ENCODE results near the gene DNM3. TPM values are rescaled to one million over a fixed set of nuclear protein-coding genes. Genes with fewer than 3 reads are reported as not detected.

Gene DNM3
- total and polyA plus RNA-seq, 4 donors, result 2.6 to 16.2 (median 5.1) TPM; not detected in 1

DNA sequence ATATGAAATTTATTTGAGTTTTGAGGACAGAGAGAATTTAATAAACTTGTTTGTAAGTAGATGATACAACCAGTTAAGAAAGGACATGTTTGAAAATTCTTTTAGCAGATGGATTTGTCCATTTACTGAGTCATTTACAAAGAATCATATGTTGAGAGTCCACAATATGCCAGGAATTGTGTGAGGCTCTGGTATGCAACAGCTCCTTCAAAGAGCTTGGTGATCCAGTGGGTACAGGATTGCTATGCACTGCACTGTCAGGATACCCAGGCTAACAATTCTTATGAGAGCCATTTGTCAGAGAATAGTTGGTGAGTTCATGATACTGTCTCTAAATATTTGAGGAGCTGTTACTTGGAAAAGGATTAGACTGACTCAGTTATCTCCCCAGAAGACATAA is 11.0 kb downstream of the DNM3 start:
- Histone ChIP-seq H3K4me1 (ENCODE audit: control insufficient read depth in 1 of 2, insufficient read depth in 2 of 2, low read length in 2 of 2) (no peaks in the 10 kb centered on the region), H3K9me3 (ENCODE audit: control insufficient read depth, low read length) (no peaks in the 10 kb centered on the region), H3K27ac (ENCODE audit: low read depth in 1 of 2, low read length in 2 of 2) (no peak overlapping the region), H3K4me3 (ENCODE audit: low read length in 2 of 2) (no peak overlapping the region), H3K36me3 (ENCODE audit: control insufficient read depth in 1 of 2, insufficient read depth in 2 of 2, low read length in 1 of 2) (no peaks in the 10 kb centered on the region), H3K27me3 (ENCODE audit: control insufficient read depth in 1 of 2, insufficient read depth in 2 of 2, low read length in 1 of 2) (no peaks in the 10 kb centered on the region)
- ATAC-seq (ENCODE audit: low FRiP score) (no peak), DNase-seq (no peak)
- intact Hi-C loops (cut with DNase I), result no loop called here

DNA sequence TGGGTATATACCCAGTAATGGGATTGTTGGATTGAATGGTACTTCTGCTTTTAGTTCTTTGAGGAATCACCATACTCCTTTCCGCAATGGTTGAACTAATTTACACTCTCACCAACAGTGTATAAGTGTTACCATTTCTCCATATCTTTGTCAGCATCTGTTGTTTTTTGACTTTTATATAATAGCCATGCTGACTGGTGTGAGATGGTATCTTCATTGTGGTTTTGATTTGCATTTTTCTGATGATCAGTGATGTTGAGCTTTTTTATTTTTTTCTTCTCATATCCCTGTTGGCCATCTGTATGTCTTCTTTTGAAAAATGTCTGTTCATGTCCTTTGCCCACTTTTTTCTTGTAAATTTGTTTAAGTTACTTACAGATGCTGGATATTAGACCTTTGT is 14.1 kb downstream of the DNM3 start:
- Histone ChIP-seq H3K9me3 (ENCODE audit: control insufficient read depth, low read length) (no peaks in the 10 kb centered on the region), H3K27me3 (ENCODE audit: control insufficient read depth in 1 of 2, insufficient read depth in 2 of 2, low read length in 1 of 2) (no peaks in the 10 kb centered on the region), H3K4me1 (ENCODE audit: control insufficient read depth in 1 of 2, insufficient read depth in 2 of 2, low read length in 2 of 2) (no peaks in the 10 kb centered on the region), H3K4me3 (ENCODE audit: low read length in 2 of 2) (no peak overlapping the region), H3K36me3 (ENCODE audit: control insufficient read depth in 1 of 2, insufficient read depth in 2 of 2, low read length in 1 of 2) (no peaks in the 10 kb centered on the region), H3K27ac (ENCODE audit: low read depth in 1 of 2, low read length in 2 of 2) (no peak overlapping the region)
- WGBS, 2 donors, result 94 to 97% methylated on average over 1 of the region's 1 CpG
- intact Hi-C loops (cut with DNase I), result no loop called here
- no peak for ATAC-seq (ENCODE audit: low FRiP score)
- DNase-seq, result no peak

DNA sequence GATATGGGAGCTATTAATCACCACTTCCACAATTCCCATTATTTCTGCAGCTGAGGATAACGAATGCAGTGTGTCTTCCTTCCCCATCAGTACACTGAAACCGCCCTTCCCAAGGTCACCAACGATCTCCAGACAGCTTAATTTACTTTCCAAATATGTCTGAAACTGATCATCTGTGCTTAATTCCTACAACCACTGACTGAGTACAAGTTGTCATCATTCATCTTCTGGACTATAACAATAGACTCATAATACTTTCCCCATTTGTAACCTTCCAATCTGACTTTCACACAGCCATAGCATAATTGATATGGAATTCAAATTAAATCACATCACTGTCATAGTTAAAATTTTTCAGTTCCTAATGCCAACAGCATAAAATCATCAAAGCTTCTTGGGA is 17.4 kb downstream of the DNM3 start:
- no peak for DNase-seq
- Histone ChIP-seq H3K27ac (ENCODE audit: low read depth in 1 of 2, low read length in 2 of 2) (no peak overlapping the region), H3K4me3 (ENCODE audit: low read length in 2 of 2) (no peak overlapping the region), H3K36me3 (ENCODE audit: control insufficient read depth in 1 of 2, insufficient read depth in 2 of 2, low read length in 1 of 2) (no peaks in the 10 kb centered on the region), H3K27me3 (ENCODE audit: control insufficient read depth in 1 of 2, insufficient read depth in 2 of 2, low read length in 1 of 2) (no peaks in the 10 kb centered on the region), H3K9me3 (ENCODE audit: control insufficient read depth, low read length) (no peaks in the 10 kb centered on the region), H3K4me1 (ENCODE audit: control insufficient read depth in 1 of 2, insufficient read depth in 2 of 2, low read length in 2 of 2) (no peaks in the 10 kb centered on the region)
- intact Hi-C loops (cut with DNase I), result no loop called here
- 75 to 76% methylated on average over 3 of the region's 3 CpGs for WGBS, 2 donors
- ATAC-seq (ENCODE audit: low FRiP score), result no peak

DNA sequence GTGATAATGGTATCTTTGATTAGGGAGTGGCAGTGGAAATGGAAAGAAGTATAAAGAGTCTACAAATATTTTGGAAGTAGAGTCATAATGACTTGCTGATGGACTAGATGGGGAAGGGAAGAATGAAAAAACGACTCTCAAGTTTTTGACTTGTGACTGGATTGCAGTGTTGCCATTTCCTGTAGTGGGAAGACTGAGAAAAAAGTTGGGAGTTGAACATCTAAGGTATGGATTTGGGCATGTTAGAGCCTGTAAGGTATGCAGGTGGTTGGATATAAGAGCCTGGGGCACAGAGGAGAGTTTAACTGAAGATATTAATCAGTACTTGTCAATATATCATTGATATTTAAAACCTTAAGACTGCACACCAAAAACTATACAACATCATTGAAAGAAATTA is 19.4 kb downstream of the DNM3 start:
- H3K4me1 ChIP-seq (ENCODE audit: control insufficient read depth in 1 of 2, insufficient read depth in 2 of 2, low read length in 2 of 2), result no peaks in the 10 kb centered on the region
- intact Hi-C loops (cut with DNase I), result no loop called here
- no peak overlapping the region for H3K4me3 ChIP-seq (ENCODE audit: low read length in 2 of 2)
- H3K9me3 ChIP-seq (ENCODE audit: control insufficient read depth, low read length), result no peaks in the 10 kb centered on the region
- no peak overlapping the region for H3K27ac ChIP-seq (ENCODE audit: low read depth in 1 of 2, low read length in 2 of 2)
- H3K36me3 ChIP-seq (ENCODE audit: control insufficient read depth in 1 of 2, insufficient read depth in 2 of 2, low read length in 1 of 2), result no peaks in the 10 kb centered on the region
- DNase-seq, result no peak
- ATAC-seq (ENCODE audit: low FRiP score), result no peak
- 48 to 73% methylated on average over 1 of the region's 1 CpG for WGBS, 2 donors
- H3K27me3 ChIP-seq (ENCODE audit: control insufficient read depth in 1 of 2, insufficient read depth in 2 of 2, low read length in 1 of 2), result no peaks in the 10 kb centered on the region

DNA sequence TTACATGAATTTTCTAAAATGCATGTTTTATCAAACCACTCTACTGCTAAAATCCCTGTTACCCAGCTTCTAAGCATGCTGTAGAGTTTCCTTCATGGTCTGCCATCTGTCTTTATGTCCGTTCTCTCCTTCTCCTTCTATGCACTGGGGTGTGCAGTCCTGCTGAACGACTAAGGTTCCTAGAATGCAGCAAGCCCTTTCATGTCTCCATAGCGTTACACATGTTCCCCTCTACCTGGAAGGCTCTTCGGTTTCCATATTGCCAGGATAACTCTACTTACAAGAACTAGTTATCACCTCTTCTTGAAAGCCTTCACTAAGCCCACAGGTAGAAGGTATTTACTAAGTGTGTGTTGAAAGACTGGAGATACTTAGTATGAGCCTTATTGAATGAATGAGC is 22.2 kb downstream of the DNM3 start:
- no peaks in the 10 kb centered on the region for H3K4me1 ChIP-seq (ENCODE audit: control insufficient read depth in 1 of 2, insufficient read depth in 2 of 2, low read length in 2 of 2)
- H3K36me3 ChIP-seq (ENCODE audit: control insufficient read depth in 1 of 2, insufficient read depth in 2 of 2, low read length in 1 of 2), result no peaks in the 10 kb centered on the region
- no peak overlapping the region for H3K27ac ChIP-seq (ENCODE audit: low read depth in 1 of 2, low read length in 2 of 2)
- WGBS, 2 donors, result 83 to 89% methylated on average over 4 of the region's 4 CpGs
- H3K4me3 ChIP-seq (ENCODE audit: low read length in 2 of 2), result no peak overlapping the region
- intact Hi-C loops (cut with DNase I), result no loop called here
- ATAC-seq (ENCODE audit: low FRiP score) (no peak), DNase-seq (no peak)
- no peaks in the 10 kb centered on the region for H3K27me3 ChIP-seq (ENCODE audit: control insufficient read depth in 1 of 2, insufficient read depth in 2 of 2, low read length in 1 of 2)
- H3K9me3 ChIP-seq (ENCODE audit: control insufficient read depth, low read length), result no peaks in the 10 kb centered on the region

DNA sequence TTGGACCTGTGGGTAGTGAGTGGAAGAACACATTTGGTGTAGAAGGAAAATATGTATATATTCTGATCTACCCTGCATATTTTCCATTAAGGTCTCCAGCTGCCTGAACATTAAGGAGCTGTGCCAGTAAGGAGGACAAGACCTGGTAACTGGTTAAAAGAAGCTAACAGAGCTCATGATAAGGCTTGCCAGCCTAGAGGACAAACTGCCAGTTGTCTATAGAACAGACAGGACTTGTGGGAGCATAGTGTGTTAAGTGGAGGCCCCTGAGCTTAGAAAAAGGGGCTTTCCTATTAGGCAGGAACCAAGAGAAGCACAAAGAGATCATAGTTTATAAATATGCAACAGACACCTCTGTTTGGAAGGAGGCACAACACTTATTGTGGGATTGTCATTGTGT is 23.0 kb downstream of the DNM3 start:
- intact Hi-C loops (cut with DNase I), result no loop called here

DNA sequence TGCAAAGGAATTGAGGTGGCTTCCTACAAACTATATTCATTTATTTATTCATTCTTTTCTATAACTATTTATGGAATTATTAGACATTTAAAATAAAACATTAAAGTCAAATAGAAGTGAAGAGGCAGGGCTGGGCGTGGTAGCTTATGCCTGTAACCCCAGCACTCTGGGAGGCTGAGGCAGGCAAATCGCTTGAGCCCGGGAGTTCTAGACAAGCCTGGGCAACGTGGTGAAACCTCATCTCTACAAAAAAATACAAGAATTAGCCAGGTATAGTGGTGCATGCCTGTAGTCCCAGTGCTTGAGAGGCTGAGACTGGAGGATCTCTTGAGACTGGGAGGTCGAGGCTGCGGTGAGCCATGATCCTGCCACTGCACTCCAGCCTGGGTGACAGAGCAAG is 23.8 kb downstream of the DNM3 start:
- 85 to 87% methylated on average over 6 of the region's 6 CpGs for WGBS, 2 donors
- ATAC-seq (ENCODE audit: low FRiP score), result no peak
- H3K4me3 ChIP-seq (ENCODE audit: low read length in 2 of 2), result no peak overlapping the region
- intact Hi-C loops (cut with DNase I), result no loop called here
- H3K27me3 ChIP-seq (ENCODE audit: control insufficient read depth in 1 of 2, insufficient read depth in 2 of 2, low read length in 1 of 2), result no peaks in the 10 kb centered on the region
- no peaks in the 10 kb centered on the region for H3K4me1 ChIP-seq (ENCODE audit: control insufficient read depth in 1 of 2, insufficient read depth in 2 of 2, low read length in 2 of 2)
- DNase-seq, result no peak
- H3K9me3 ChIP-seq (ENCODE audit: control insufficient read depth, low read length), result no peaks in the 10 kb centered on the region
- no peak overlapping the region for H3K27ac ChIP-seq (ENCODE audit: low read depth in 1 of 2, low read length in 2 of 2)
- H3K36me3 ChIP-seq (ENCODE audit: control insufficient read depth in 1 of 2, insufficient read depth in 2 of 2, low read length in 1 of 2), result no peaks in the 10 kb centered on the region

More for the DNA sequence above, 23.0 kb downstream of the DNM3 start:
- no peaks in the 10 kb centered on the region for H3K36me3 ChIP-seq (ENCODE audit: control insufficient read depth in 1 of 2, insufficient read depth in 2 of 2, low read length in 1 of 2)
- no peak overlapping the region for H3K27ac ChIP-seq (ENCODE audit: low read depth in 1 of 2, low read length in 2 of 2)
- no peaks in the 10 kb centered on the region for H3K9me3 ChIP-seq (ENCODE audit: control insufficient read depth, low read length)
- no peaks in the 10 kb centered on the region for H3K27me3 ChIP-seq (ENCODE audit: control insufficient read depth in 1 of 2, insufficient read depth in 2 of 2, low read length in 1 of 2)
- no peak overlapping the region for H3K4me3 ChIP-seq (ENCODE audit: low read length in 2 of 2)
- no peak for ATAC-seq (ENCODE audit: low FRiP score)
- DNase-seq, result no peak
- H3K4me1 ChIP-seq (ENCODE audit: control insufficient read depth in 1 of 2, insufficient read depth in 2 of 2, low read length in 2 of 2), result no peaks in the 10 kb centered on the region

DNA sequence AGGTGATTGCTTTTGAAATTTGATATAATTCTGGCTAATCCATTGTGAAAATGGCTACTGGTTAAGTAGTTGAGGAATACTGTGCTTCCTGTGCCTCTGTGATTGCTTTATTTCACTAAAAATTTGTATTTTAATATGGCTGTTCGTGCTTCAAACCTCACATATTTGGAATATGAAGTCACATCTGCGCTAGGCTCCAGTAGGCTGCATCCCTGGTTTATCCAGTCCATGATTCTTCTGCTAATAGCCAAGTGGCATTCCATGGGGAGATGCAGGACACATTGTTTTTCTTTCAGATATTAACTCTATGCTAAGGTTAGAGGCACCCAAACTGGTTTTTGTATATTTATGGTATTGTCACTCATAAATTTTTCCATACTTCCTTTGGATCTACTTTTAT is 25.9 kb downstream of the DNM3 start:
- ATAC-seq (ENCODE audit: low FRiP score), result no peak
- WGBS, 2 donors, result 62 to 86% methylated on average over 2 of the region's 2 CpGs

DNA sequence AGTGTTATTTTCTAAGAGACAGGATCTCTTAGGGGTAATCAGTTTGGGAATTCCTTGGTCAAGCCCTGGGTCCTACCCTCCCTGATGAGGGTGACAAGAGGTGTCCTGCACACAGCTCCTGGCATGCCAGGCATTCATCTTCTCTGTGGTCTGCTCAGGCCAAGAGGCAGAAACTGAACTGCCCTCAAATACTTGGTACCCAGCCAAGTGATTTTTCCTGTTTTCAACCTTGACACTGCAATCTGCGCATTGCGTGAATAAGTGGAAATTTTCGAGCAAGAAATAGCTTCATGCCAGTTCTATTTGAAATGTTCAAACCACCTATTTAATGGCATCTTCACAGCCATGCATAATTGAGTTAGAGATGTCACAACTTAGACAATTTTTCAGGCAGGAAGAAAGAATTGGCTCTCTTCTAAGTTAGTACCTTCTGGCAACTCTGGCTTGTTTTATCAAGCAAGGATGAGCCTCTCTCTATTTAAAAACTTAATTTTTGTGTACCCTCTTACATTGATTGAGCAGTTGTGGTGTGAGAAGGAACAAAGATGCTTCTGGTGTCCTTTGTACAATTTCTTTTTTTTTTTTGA is 27.0 kb downstream of the DNM3 start:
- Histone ChIP-seq H3K27ac (ENCODE audit: low read depth in 1 of 2, low read length in 2 of 2) (no peak overlapping the region), H3K27me3 (ENCODE audit: control insufficient read depth in 1 of 2, insufficient read depth in 2 of 2, low read length in 1 of 2) (no peaks in the 10 kb centered on the region), H3K9me3 (ENCODE audit: control insufficient read depth, low read length) (no peaks in the 10 kb centered on the region), H3K4me3 (ENCODE audit: low read length in 2 of 2) (no peak overlapping the region), H3K36me3 (ENCODE audit: control insufficient read depth in 1 of 2, insufficient read depth in 2 of 2, low read length in 1 of 2) (no peaks in the 10 kb centered on the region), H3K4me1 (ENCODE audit: control insufficient read depth in 1 of 2, insufficient read depth in 2 of 2, low read length in 2 of 2) (no peaks in the 10 kb centered on the region)
- no peak for DNase-seq
- no peak for ATAC-seq (ENCODE audit: low FRiP score)
- 53 to 67% methylated on average over 3 of the region's 3 CpGs for WGBS, 2 donors
- intact Hi-C loops (cut with DNase I), result no loop called here

More for the DNA sequence above, 25.9 kb downstream of the DNM3 start:
- intact Hi-C loops (cut with DNase I), result no loop called here
- H3K27ac ChIP-seq (ENCODE audit: low read depth in 1 of 2, low read length in 2 of 2), result no peak overlapping the region
- DNase-seq, result no peak
- no peaks in the 10 kb centered on the region for H3K4me1 ChIP-seq (ENCODE audit: control insufficient read depth in 1 of 2, insufficient read depth in 2 of 2, low read length in 2 of 2)
- H3K4me3 ChIP-seq (ENCODE audit: low read length in 2 of 2), result no peak overlapping the region
- no peaks in the 10 kb centered on the region for H3K27me3 ChIP-seq (ENCODE audit: control insufficient read depth in 1 of 2, insufficient read depth in 2 of 2, low read length in 1 of 2)
- no peaks in the 10 kb centered on the region for H3K36me3 ChIP-seq (ENCODE audit: control insufficient read depth in 1 of 2, insufficient read depth in 2 of 2, low read length in 1 of 2)
- H3K9me3 ChIP-seq (ENCODE audit: control insufficient read depth, low read length), result no peaks in the 10 kb centered on the region
